Psoas muscle (tissue), 8 donors: ENCODE measurements around the gene AP5Z1. TPM values are rescaled to one million over a fixed set of nuclear protein-coding genes. Genes with fewer than 3 reads are reported as not detected.

ENCODE experiments used
- ATAC-seq, 4 donors: fragments of 200-7000 bp; cut with Tn5 transposase; one replicate each; pipeline ENCODE4 v1.9.1; 2020; ENCODE audit warnings: moderate library complexity in 3 of 4, mild to moderate bottlenecking in 2 of 4
- DNase-seq, 2 donors: peaks; one replicate each; pipeline ENCODE4 v3.0.0-alpha.2; 2020
- H3K27ac ChIP-seq: fragments of 200-600 bp; one replicate; pipeline ENCODE4 v1.8.0; 2022
- H3K27me3 ChIP-seq, 3 donors: fragments of 200-600 bp in 1 of 3; one replicate each; pipeline versions ENCODE4 v1.6.1 to v1.8.0; 2013 to 2022; ENCODE audit warnings: low read length in 2 of 3, mild to moderate bottlenecking in 2 of 3, moderate library complexity in 1 of 3; ENCODE audit not compliant: insufficient read depth in 3 of 3
- H3K36me3 ChIP-seq, 2 donors: fragments of 200-600 bp in 1 of 2; one replicate each; pipeline versions ENCODE4 v1.6.1 to v1.8.0; 2013 to 2022; ENCODE audit warnings: low read depth in 1 of 2, mild to moderate bottlenecking in 1 of 2, moderate library complexity in 1 of 2; ENCODE audit not compliant: insufficient read depth in 1 of 2
- H3K4me1 ChIP-seq: fragments of 200-600 bp; one replicate; pipeline ENCODE4 v1.8.0; 2022
- H3K4me3 ChIP-seq: fragments of 200-600 bp; one replicate; pipeline ENCODE4 v1.8.0; 2022; ENCODE audit warnings: mild to moderate bottlenecking
- H3K9me3 ChIP-seq: fragments of 200-600 bp; one replicate; pipeline ENCODE4 v1.8.0; 2022
- CTCF ChIP-seq: fragments of 200-600 bp; IDR thresholded peaks from one replicate; pipeline ENCODE4 v1.8.0; 2022; ENCODE audit warnings: antibody characterized with exemption
- WGBS, 3 donors: extraction: QIAGEN DNeasy Blood & Tissue Kit; methylation state at CpG; one replicate each; pipeline versions ENCODE4 v1.1.6 to v1.1.7; 2013; 5-methylcytosine and 5-hydroxymethylcytosine counted together
- intact Hi-C, 2 donors: fragments of 100-400 bp; cut with DNase I; formaldehyde crosslinking; loops; one replicate each; pipeline versions ENCODE4 v1.11.0 to v1.14.2; 2022
- polyA plus RNA-seq, 3 donors: library from polyadenylated mRNA; stranded (reverse); fragments of 200-250 nt; gene quantifications; one replicate each; pipeline ENCODE4 v1.2.3, GENCODE V29; 2013
- total RNA-seq, 4 donors: library from RNA; stranded (reverse); fragmentation: NEBNext Ultra II Directional in 2 of 4; extraction: Animal tissue kit (Norgen Biotek cat#: 25700) in 2 of 4; gene quantifications; one replicate each; pipeline versions ENCODE4 v1.2.1 to v1.2.4, GENCODE V29; 2021 to 2023
- donor health status: healthy with polysubstance abuse.
- donor health status: DM: no; HTN: no; CAD: no; lungs with moderate emphysema.
- donor health status: Bipolar disorder and iron deficiency.
- donor health status: healthy.
- donor health status: DM: yes; HTN: yes; CAD: no.
- donor health status: DM: no; HTN: no; CAD: no.
- donor health status: DM: no; HTN: no; CAD: no.
- donor health status: DM: yes; HTN: yes; CAD: no.

Gene AP5Z1
- total and polyA plus RNA-seq, 7 donors = 6.6 to 20.1 (median 12.1) TPM

- no peaks in the 10 kb centered on the region for H3K36me3 ChIP-seq
- intact Hi-C loops = no loop called here
- no peaks in the 10 kb centered on the region for H3K4me1 ChIP-seq
- TF ChIP-seq CTCF = no peak
- no peaks in the 10 kb centered on the region for H3K9me3 ChIP-seq
- H3K27ac ChIP-seq = no peak overlapping the region
- ATAC-seq (no peak), DNase-seq (no peak)
- WGBS, 3 donors = 74 to 81% (median 81%) methylated on average over 9 of the region's 9 CpGs
- peaks cover 0 to 16% (median 0%) of the 10 kb centered on the region in 3 donors for H3K27me3 ChIP-seq
- no peak overlapping the region for H3K4me3 ChIP-seq
These were observed 47.3 kb downstream of the AP5Z1 start for GRCh38 chr7:4822677-4823076.

- 69 to 78% (median 74%) methylated on average over 14 of the region's 14 CpGs for WGBS, 3 donors
- ATAC-seq (no peak), DNase-seq (peak in 1 of 2 donors; percentile 6)
- no peak for TF ChIP-seq CTCF
- Histone ChIP-seq H3K27me3 (peaks cover 0 to 16% (median 0%) of the 10 kb centered on the region in 3 donors), H3K4me3 (no peak overlapping the region), H3K27ac (no peak overlapping the region), H3K9me3 (no peaks in the 10 kb centered on the region), H3K4me1 (no peaks in the 10 kb centered on the region), H3K36me3 (no peaks in the 10 kb centered on the region)
- intact Hi-C loops = no loop called here
These were observed 48.2 kb downstream of the AP5Z1 start for GRCh38 chr7:4823441-4824119.

GRCh38 chr7:4824120-4824775 lies 48.8 kb downstream of the AP5Z1 start:
- peak in 1 of 2 donors; percentile 4 for DNase-seq
- 54 to 74% (median 67%) methylated on average over 20 of the region's 20 CpGs for WGBS, 3 donors

GRCh38 chr7:4825081-4825480 lies 49.7 kb downstream of the AP5Z1 start:
- intact Hi-C loops = no loop called here
- no peak for ATAC-seq

More at GRCh38 chr7:4824120-4824775, 48.8 kb downstream of the AP5Z1 start:
- intact Hi-C loops = no loop called here
- H3K4me1 ChIP-seq = no peaks in the 10 kb centered on the region
- H3K27me3 ChIP-seq = peaks cover 0 to 16% (median 0%) of the 10 kb centered on the region in 3 donors
- no peak for TF ChIP-seq CTCF
- no peak overlapping the region for H3K27ac ChIP-seq
- H3K36me3 ChIP-seq = no peaks in the 10 kb centered on the region
- no peak overlapping the region for H3K4me3 ChIP-seq
- ATAC-seq = no peak
- no peaks in the 10 kb centered on the region for H3K9me3 ChIP-seq

More at GRCh38 chr7:4825081-4825480, 49.7 kb downstream of the AP5Z1 start:
- 83 to 87% (median 86%) methylated on average over 12 to 15 of the region's 15 CpGs for WGBS, 3 donors
- DNase-seq = peak; percentile 5 to 30
- Histone ChIP-seq H3K9me3 (no peaks in the 10 kb centered on the region), H3K27ac (no peak overlapping the region), H3K4me1 (no peaks in the 10 kb centered on the region), H3K4me3 (no peak overlapping the region), H3K27me3 (peaks cover 0 to 15% (median 0%) of the 10 kb centered on the region in 3 donors), H3K36me3 (no peaks in the 10 kb centered on the region)
- TF ChIP-seq CTCF = no peak
